Neutrophil (primary cell): Measurements from ENCODE around the gene NAT9.

ENCODE experiments used
- H3K27ac ChIP-seq: fragments of 200-600 bp; sonication (generic); 2 replicates; pipeline ENCODE4 v1.5.1; 2016; ENCODE audit warnings: mild to moderate bottlenecking, moderate library complexity
- H3K27me3 ChIP-seq: fragments of 200-600 bp; sonication (generic); 2 replicates; pipeline ENCODE4 v1.6.0; 2016; ENCODE audit warnings: mild to moderate bottlenecking
- H3K36me3 ChIP-seq: fragments of 200-600 bp; sonication (generic); 2 replicates; pipeline ENCODE4 v1.5.1; 2017
- H3K4me1 ChIP-seq, 2 experiments: fragments of 200-600 bp in 1 of 2; sonication (generic) in 1 of 2; 1 replicate in 1 of 2; 2 replicates in 1 of 2; pipeline versions ENCODE4 v1.5.1 to v1.6.1; 2013 to 2016; ENCODE audit warnings: low read depth in 1 of 2, low read length in 1 of 2, mild to moderate bottlenecking in 1 of 2, moderate library complexity in 1 of 2; ENCODE audit not compliant: control insufficient read depth in 1 of 2, insufficient read depth in 1 of 2
- H3K4me3 ChIP-seq, 2 experiments: fragments of 200-600 bp in 1 of 2; sonication (generic) in 1 of 2; 1 replicate in 1 of 2; 2 replicates in 1 of 2; pipeline ENCODE4 v1.5.1; 2013 to 2016; ENCODE audit warnings: low read depth in 1 of 2, low read length in 1 of 2, mild to moderate bottlenecking in 1 of 2, moderate library complexity in 1 of 2
- H3K9me3 ChIP-seq: fragments of 200-600 bp; sonication (generic); 2 replicates; pipeline ENCODE4 v1.5.1; 2016
- TF ChIP-seq, protein P1 (sequence below): fragments of 200-600 bp; sonication (generic); IDR thresholded peaks from 2 replicates; pipeline ENCODE4 v1.5.1; 2016; ENCODE audit warnings: antibody characterized with exemption

NAT9 gene

DNA sequence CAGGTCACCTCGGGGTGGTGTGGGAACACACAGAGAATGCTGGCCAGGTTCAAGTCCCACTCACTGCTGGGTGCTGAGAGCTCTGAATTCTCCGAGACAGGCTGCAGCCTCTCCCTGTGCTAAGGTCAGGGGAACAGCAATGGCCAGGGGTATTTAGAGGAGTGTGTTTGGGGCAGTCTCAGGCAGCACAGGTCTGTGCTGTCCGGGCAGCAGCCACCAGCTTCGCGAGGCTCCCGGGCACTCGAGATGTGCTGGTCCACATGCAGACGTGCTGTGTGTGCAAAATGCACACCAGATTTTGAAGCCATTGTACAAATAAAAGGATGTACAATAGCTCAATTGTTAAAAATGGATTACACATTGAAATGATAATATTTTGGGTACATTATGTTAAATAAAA is 20.6 kb downstream of the NAT9 start:
- no peak overlapping the region for H3K27ac ChIP-seq
- H3K27me3 ChIP-seq: no peaks in the 10 kb centered on the region
- H3K9me3 ChIP-seq: no peaks in the 10 kb centered on the region
- no peak overlapping the region for H3K4me3 ChIP-seq
- H3K4me1 ChIP-seq: peaks cover 94 to 95% of the 10 kb centered on the region in 2 experiments
- H3K36me3 ChIP-seq: peaks cover 11% of the 10 kb centered on the region
- TF ChIP-seq, protein P1, sequence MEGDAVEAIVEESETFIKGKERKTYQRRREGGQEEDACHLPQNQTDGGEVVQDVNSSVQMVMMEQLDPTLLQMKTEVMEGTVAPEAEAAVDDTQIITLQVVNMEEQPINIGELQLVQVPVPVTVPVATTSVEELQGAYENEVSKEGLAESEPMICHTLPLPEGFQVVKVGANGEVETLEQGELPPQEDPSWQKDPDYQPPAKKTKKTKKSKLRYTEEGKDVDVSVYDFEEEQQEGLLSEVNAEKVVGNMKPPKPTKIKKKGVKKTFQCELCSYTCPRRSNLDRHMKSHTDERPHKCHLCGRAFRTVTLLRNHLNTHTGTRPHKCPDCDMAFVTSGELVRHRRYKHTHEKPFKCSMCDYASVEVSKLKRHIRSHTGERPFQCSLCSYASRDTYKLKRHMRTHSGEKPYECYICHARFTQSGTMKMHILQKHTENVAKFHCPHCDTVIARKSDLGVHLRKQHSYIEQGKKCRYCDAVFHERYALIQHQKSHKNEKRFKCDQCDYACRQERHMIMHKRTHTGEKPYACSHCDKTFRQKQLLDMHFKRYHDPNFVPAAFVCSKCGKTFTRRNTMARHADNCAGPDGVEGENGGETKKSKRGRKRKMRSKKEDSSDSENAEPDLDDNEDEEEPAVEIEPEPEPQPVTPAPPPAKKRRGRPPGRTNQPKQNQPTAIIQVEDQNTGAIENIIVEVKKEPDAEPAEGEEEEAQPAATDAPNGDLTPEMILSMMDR: no peak

GRCh38 chr17:74754832-74755231 is 21.3 kb downstream of the NAT9 start:
- H3K36me3 ChIP-seq: peaks cover 11% of the 10 kb centered on the region
- H3K4me3 ChIP-seq: no peak overlapping the region
- H3K9me3 ChIP-seq: no peaks in the 10 kb centered on the region
- no peaks in the 10 kb centered on the region for H3K27me3 ChIP-seq
- TF ChIP-seq, protein P1: no peak
- peak overlapping the region; percentile 10 for H3K27ac ChIP-seq
- peaks cover 92 to 94% of the 10 kb centered on the region in 2 experiments for H3K4me1 ChIP-seq

DNA sequence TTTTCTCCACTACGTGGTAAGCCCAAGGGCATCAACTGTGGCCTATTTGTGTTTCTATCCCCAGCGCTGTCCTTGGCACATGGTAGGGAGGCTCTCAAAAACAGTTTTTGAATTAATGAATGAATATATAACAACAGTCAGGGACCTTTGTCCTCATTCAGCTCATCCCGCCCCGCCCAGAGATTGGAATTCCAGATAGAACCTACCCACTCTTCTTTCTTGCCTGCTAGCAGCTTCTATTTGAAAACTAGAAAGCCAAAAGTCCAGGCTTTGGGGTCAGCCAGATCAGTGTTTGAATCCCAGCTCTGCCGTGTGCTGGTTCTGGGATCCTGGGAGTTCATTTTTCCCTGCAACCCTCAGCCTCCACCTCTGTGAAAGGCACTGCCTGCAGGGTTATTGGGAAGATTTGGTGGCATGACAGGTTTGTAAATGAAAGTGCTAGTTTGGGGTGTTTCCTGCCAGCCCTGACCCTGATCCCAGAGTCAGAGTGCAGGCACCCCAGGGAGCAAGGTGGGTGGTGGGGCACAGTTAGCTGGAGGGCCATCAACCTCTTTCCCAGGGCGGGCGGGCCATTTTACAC is 23.2 kb downstream of the NAT9 start:
- H3K36me3 ChIP-seq: peaks cover 11% of the 10 kb centered on the region
- H3K27me3 ChIP-seq: no peaks in the 10 kb centered on the region
- H3K9me3 ChIP-seq: no peaks in the 10 kb centered on the region
- TF ChIP-seq, protein P1: no peak
- H3K4me3 ChIP-seq: peak overlapping the region; percentile 98 to 99
- H3K27ac ChIP-seq: peak overlapping the region; percentile 92
- peaks cover 74 to 81% of the 10 kb centered on the region in 2 experiments for H3K4me1 ChIP-seq

- Histone ChIP-seq H3K27ac (peak overlapping the region; percentile 92), H3K36me3 (peaks cover 11% of the 10 kb centered on the region), H3K9me3 (no peaks in the 10 kb centered on the region), H3K27me3 (no peaks in the 10 kb centered on the region), H3K4me3 (peak overlapping the region; percentile 98 to 99), H3K4me1 (peaks cover 74 to 81% of the 10 kb centered on the region in 2 experiments)
- TF ChIP-seq, protein P1: no peak
Measured at GRCh38 chr17:74752415-74752814, 23.7 kb downstream of the NAT9 start.

GRCh38 chr17:74750327-74751069 is 25.6 kb downstream of the NAT9 start:
- Histone ChIP-seq H3K4me3 (peak overlapping the region; percentile 98 to 99), H3K27ac (peak overlapping the region; percentile 92), H3K9me3 (no peaks in the 10 kb centered on the region), H3K36me3 (peaks cover 26% of the 10 kb centered on the region), H3K27me3 (no peaks in the 10 kb centered on the region), H3K4me1 (peaks cover 76 to 80% of the 10 kb centered on the region in 2 experiments)
- TF ChIP-seq, protein P1: no peak
